HCT116 (cell line): Measurements from ENCODE around the gene TMEM145. TPM values are rescaled to one million over a fixed set of nuclear protein-coding genes. Genes with fewer than 3 reads are reported as not detected.

ENCODE experiments used
- ATAC-seq: fragments of 200-7000 bp; cut with Tn5 transposase; 2 replicates; pipeline ENCODE4 v1.9.1; 2020; ENCODE audit warnings: mild to moderate bottlenecking, moderate library complexity
- BruUV-seq: library from RNA; stranded (reverse); fragments of 400-500 nt; replicated peaks from 2 replicates; lab custom pipeline; 2021; lab: Mats Ljungman, UMichigan
- CTCF ChIA-PET: fragments of 300-600 bp; sonication (Branson Sonifier 250); formaldehyde crosslinking; loops from one replicate; lab custom pipeline; 2021; ENCODE audit warnings: antibody characterized with exemption; lab: Charles Lee
- POLR2A ChIA-PET: fragments of 300-600, 350-600 bp; sonication (Branson Sonifier 250); formaldehyde crosslinking; loops from one replicate; lab custom pipeline; 2021; ENCODE audit warnings: antibody characterized with exemption; lab: Charles Lee
- RAD21 ChIA-PET, 2 experiments: fragments of 300-600 bp; sonication (Branson Sonifier 250); formaldehyde crosslinking; loops; one replicate each; lab custom pipeline; 2023; ENCODE audit warnings: low total read pairs in 2 of 2; ENCODE audit not compliant: uncharacterized antibody in 2 of 2, unreplicated experiment in 2 of 2, low non-redundant PET in 1 of 2; lab: Charles Lee
- DNase-seq: peaks from one replicate; pipeline ENCODE4 v3.0.0-alpha.2; 2010; ENCODE audit warnings: low read depth, low spot score
- H2AFZ ChIP-seq: fragments of 200-600 bp; shearing (Covaris generic), sonication (generic); 2 replicates; pipeline ENCODE4 v1.6.1; 2017; ENCODE audit warnings: low read depth, mixed run types, mixed read lengths, antibody characterized with exemption, low read length; ENCODE audit not compliant: poor library complexity, severe bottlenecking
- H3K27ac ChIP-seq: 2 replicates; pipeline ENCODE4 v1.5.1; 2012; ENCODE audit warnings: low read depth, low read length
- H3K27me3 ChIP-seq: fragments of 200-600 bp; sonication (generic); 2 replicates; pipeline ENCODE4 v1.6.1; 2016; ENCODE audit warnings: mixed run types, low read length, mixed read lengths; ENCODE audit not compliant: insufficient read depth
- H3K36me3 ChIP-seq, 2 experiments: fragments of 200-500 bp in 1 of 2; fragments of 200-600 bp in 1 of 2; sonication (Bioruptor generic) in 1 of 2; sonication (generic) in 1 of 2; 2 replicates each; pipeline versions ENCODE4 v1.5.1 to v1.6.1; 2014 to 2016; ENCODE audit warnings: low read length in 2 of 2, inconsistent platforms in 1 of 2, mixed read lengths in 1 of 2, mixed run types in 1 of 2; ENCODE audit not compliant: insufficient read depth in 2 of 2, control insufficient read depth in 1 of 2
- H3K4me1 ChIP-seq, 2 experiments: fragments of 200-600 bp in 1 of 2; sonication (generic) in 1 of 2; 2 replicates each; pipeline versions ENCODE4 v1.5.1 to v1.6.1; 2012 to 2017; ENCODE audit warnings: low read length in 2 of 2, inconsistent platforms in 1 of 2, mild to moderate bottlenecking in 1 of 2, mixed read lengths in 1 of 2, mixed run types in 1 of 2, moderate library complexity in 1 of 2; ENCODE audit not compliant: insufficient read depth in 2 of 2, control insufficient read depth in 1 of 2
- H3K4me2 ChIP-seq: fragments of 200-600 bp; sonication (generic); 2 replicates; pipeline ENCODE4 v1.6.1; 2017; ENCODE audit warnings: mixed run types, low read length, mixed read lengths
- H3K4me3 ChIP-seq, 2 experiments: fragments of 200-600 bp in 1 of 2; sonication (generic) in 1 of 2; replicated peaks in 1 of 2; 2 replicates each; pipeline ENCODE4 v1.5.1; 2011 to 2016; ENCODE audit warnings: low read length in 2 of 2, control low read depth in 1 of 2, low read depth in 1 of 2, mild to moderate bottlenecking in 1 of 2, mixed read lengths in 1 of 2, mixed run types in 1 of 2
- H3K79me2 ChIP-seq: fragments of 200-600 bp; sonication (generic); 2 replicates; pipeline ENCODE4 v1.6.1; 2017; ENCODE audit warnings: mild to moderate bottlenecking, mixed run types, low read length, moderate library complexity, mixed read lengths; ENCODE audit not compliant: insufficient read depth
- H3K9ac ChIP-seq: fragments of 200-600 bp; sonication (generic); 2 replicates; pipeline ENCODE4 v1.6.1; 2016; ENCODE audit warnings: low read length, mixed read lengths
- H3K9me2 ChIP-seq: fragments of 200-600 bp; sonication (generic), shearing (Covaris generic); 2 replicates; pipeline ENCODE4 v1.6.1; 2017; ENCODE audit warnings: mixed run types, mild to moderate bottlenecking, moderate library complexity; ENCODE audit not compliant: insufficient read depth
- H3K9me3 ChIP-seq, 2 experiments: fragments of 200-500 bp in 1 of 2; fragments of 200-600 bp in 1 of 2; sonication (Bioruptor generic) in 1 of 2; sonication (generic) in 1 of 2; 2 replicates each; pipeline ENCODE4 v1.6.1; 2014 to 2017; ENCODE audit warnings: low read length in 2 of 2, mixed read lengths in 2 of 2, inconsistent platforms in 1 of 2, low read depth in 1 of 2, mild to moderate bottlenecking in 1 of 2, mixed run types in 1 of 2, moderate library complexity in 1 of 2; ENCODE audit not compliant: control insufficient read depth in 1 of 2, insufficient read depth in 1 of 2
- H4K20me1 ChIP-seq: fragments of 200-600 bp; sonication (generic), shearing (Covaris generic); 2 replicates; pipeline ENCODE4 v1.6.1; 2017; ENCODE audit warnings: mixed run types, mild to moderate bottlenecking, moderate library complexity; ENCODE audit not compliant: insufficient read depth
- FOSL1 ChIP-seq: IDR thresholded peaks from 2 replicates; pipeline ENCODE4 v1.6.1; 2012; ENCODE audit warnings: low read depth
- MAX ChIP-seq: IDR thresholded peaks from 2 replicates; pipeline ENCODE4 v1.6.1; 2012
- RAD21 ChIP-seq: IDR thresholded peaks from 2 replicates; pipeline ENCODE4 v1.6.1; 2012; ENCODE audit warnings: low read depth, mild to moderate bottlenecking
- SP1 ChIP-seq: IDR thresholded peaks from 2 replicates; pipeline ENCODE4 v1.6.1; 2012; ENCODE audit warnings: low read depth
- SRF ChIP-seq: IDR thresholded peaks from 2 replicates; pipeline ENCODE4 v1.6.1; 2012; ENCODE audit warnings: low read depth
- TCF7L2 ChIP-seq: IDR thresholded peaks from 2 replicates; pipeline ENCODE4 v1.7.0; 2011; ENCODE audit warnings: borderline replicate concordance, inconsistent platforms; ENCODE audit not compliant: insufficient read depth, insufficient read length; ENCODE audit errors: extremely low read depth
- YY1 ChIP-seq: IDR thresholded peaks from 2 replicates; pipeline ENCODE4 v1.6.1; 2011; ENCODE audit warnings: low read length, low read depth, moderate library complexity, mild to moderate bottlenecking; ENCODE audit not compliant: insufficient replicate concordance; ENCODE audit errors: extremely low read depth
- ZFX ChIP-seq: fragments of 450-650 bp; IDR thresholded peaks from 2 replicates; pipeline ENCODE4 v1.6.1; 2017
- ZNF274 ChIP-seq: fragments of 200-500 bp; sonication (Bioruptor generic); IDR thresholded peaks from 2 replicates; pipeline ENCODE4 v1.6.1; 2014; ENCODE audit warnings: mild to moderate bottlenecking, low read depth, low read length, inconsistent platforms
- intact Hi-C: fragments of 100-400 bp; cut with micrococcal nuclease; formaldehyde crosslinking; loops from 2 replicates; pipeline ENCODE4 v1.10.0; 2022
- total RNA-seq: library from RNA; stranded (reverse); gene quantifications from one replicate; pipeline ENCODE4 v1.2.1, GENCODE V29; 2021; ENCODE audit not compliant: unreplicated experiment
- TF ChIP-seq, protein P1 (sequence below), 3 experiments: fragments of 200-600 bp in 1 of 3; sonication (generic) in 1 of 3; IDR thresholded peaks in 2 of 3; conservative IDR thresholded peaks in 1 of 3; 2 replicates each; pipeline ENCODE4 v1.5.1; 2012 to 2017; ENCODE audit warnings: low read depth in 2 of 3, low read length in 2 of 3, antibody characterized with exemption in 1 of 3, borderline replicate concordance in 1 of 3, control low read depth in 1 of 3, mild to moderate bottlenecking in 1 of 3, mixed read lengths in 1 of 3, mixed run types in 1 of 3, moderate library complexity in 1 of 3; ENCODE audit not compliant: insufficient read depth in 1 of 3

The TMEM145 gene
- total RNA-seq, 1 experiment from 2014 or later, result 7.2 TPM

GRCh38 chr19:42276284-42276683 lies 36.8 kb upstream of the TMEM145 start:
- Histone ChIP-seq H3K9ac (no peak overlapping the region), H3K9me3 (no peaks in the 10 kb centered on the region)
- TF ChIP-seq, protein P1, sequence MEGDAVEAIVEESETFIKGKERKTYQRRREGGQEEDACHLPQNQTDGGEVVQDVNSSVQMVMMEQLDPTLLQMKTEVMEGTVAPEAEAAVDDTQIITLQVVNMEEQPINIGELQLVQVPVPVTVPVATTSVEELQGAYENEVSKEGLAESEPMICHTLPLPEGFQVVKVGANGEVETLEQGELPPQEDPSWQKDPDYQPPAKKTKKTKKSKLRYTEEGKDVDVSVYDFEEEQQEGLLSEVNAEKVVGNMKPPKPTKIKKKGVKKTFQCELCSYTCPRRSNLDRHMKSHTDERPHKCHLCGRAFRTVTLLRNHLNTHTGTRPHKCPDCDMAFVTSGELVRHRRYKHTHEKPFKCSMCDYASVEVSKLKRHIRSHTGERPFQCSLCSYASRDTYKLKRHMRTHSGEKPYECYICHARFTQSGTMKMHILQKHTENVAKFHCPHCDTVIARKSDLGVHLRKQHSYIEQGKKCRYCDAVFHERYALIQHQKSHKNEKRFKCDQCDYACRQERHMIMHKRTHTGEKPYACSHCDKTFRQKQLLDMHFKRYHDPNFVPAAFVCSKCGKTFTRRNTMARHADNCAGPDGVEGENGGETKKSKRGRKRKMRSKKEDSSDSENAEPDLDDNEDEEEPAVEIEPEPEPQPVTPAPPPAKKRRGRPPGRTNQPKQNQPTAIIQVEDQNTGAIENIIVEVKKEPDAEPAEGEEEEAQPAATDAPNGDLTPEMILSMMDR (IDR thresholded peaks at IDR 0.05 in 2 of 3, conservative IDR thresholded peaks at IDR 0.05 in 1 of 3; ENCODE audit: borderline replicate concordance in 1 of 3, insufficient read depth in 1 of 3, low read depth in 2 of 3, low read length in 2 of 3), result no peak
- TF ChIP-seq ZFX, result no peak
- no peak for TF ChIP-seq TCF7L2
- TF ChIP-seq ZNF274, result no peak
- no peak for TF ChIP-seq RAD21
- TF ChIP-seq SP1, result no peak
- no peak for TF ChIP-seq SRF
- no peak for TF ChIP-seq FOSL1
- no peak for TF ChIP-seq MAX
- TF ChIP-seq YY1, result no peak
- TF ChIP-seq, all 23 proteins: peak for 0
- Histone ChIP-seq H3K4me1 (peaks cover 23 to 37% of the 10 kb centered on the region in 2 experiments), H3K79me2 (peaks cover under 1% of the 10 kb centered on the region; the same call in 1 of the 2 replicates), H4K20me1 (no peaks in the 10 kb centered on the region), H2AFZ (no peak overlapping the region), H3K4me3 (no peak overlapping the region), H3K27ac (no peak overlapping the region), H3K9me2 (no peaks in the 10 kb centered on the region), H3K4me2 (no peak overlapping the region), H3K27me3 (no peaks in the 10 kb centered on the region), H3K36me3 (peaks cover 3 to 5% of the 10 kb centered on the region in 2 experiments; a peak in 2 of 4 replicates)
- intact Hi-C loops, result no loop called here
- BruUV-seq, result no TSS peak
- ChIA-PET RAD21 (no interaction called here), POLR2A (no interaction called here), CTCF (interaction anchor here (2.1 kb wide), 1 partner anchor 30 kb away, joined by 8 read pairs; no protein-coding TSS in a partner anchor)
- ATAC-seq, result no peak
- DNase-seq, result no peak
